Uterus (tissue), 4 donors: ENCODE measurements around the gene HECW1. TPM values are rescaled to one million over a fixed set of nuclear protein-coding genes. Genes with fewer than 3 reads are reported as not detected.

Experiments used
- DNase-seq, 2 donors: peaks; one replicate each; pipeline ENCODE4 v3.0.0-alpha.2; 2019 to 2020
- H3K27ac ChIP-seq, 2 donors: fragments of 200-600 bp; sonication (generic); 1 replicate in 1 of 2; 2 replicates in 1 of 2; pipeline ENCODE4 v1.5.1; 2016 to 2018
- H3K27me3 ChIP-seq, 2 donors: fragments of 200-600 bp; sonication (generic); one replicate each; pipeline ENCODE4 v1.5.1; 2018 to 2019; ENCODE audit warnings: control low read depth in 1 of 2
- H3K36me3 ChIP-seq, 2 donors: fragments of 200-600 bp; sonication (generic); one replicate each; pipeline ENCODE4 v1.5.1; 2019; ENCODE audit warnings: control low read depth in 1 of 2
- H3K4me1 ChIP-seq, 2 donors: fragments of 200-600 bp; sonication (generic); one replicate each; pipeline ENCODE4 v1.5.1; 2018 to 2019; ENCODE audit warnings: control low read depth in 1 of 2
- H3K4me3 ChIP-seq, 2 donors: fragments of 200-600 bp; sonication (generic); 1 replicate in 1 of 2; 2 replicates in 1 of 2; pipeline ENCODE4 v1.5.1; 2018 to 2019; ENCODE audit warnings: mild to moderate bottlenecking in 1 of 2
- H3K9me3 ChIP-seq, 2 donors: fragments of 200-600 bp; sonication (generic); one replicate each; pipeline ENCODE4 v1.5.1; 2019; ENCODE audit warnings: control low read depth in 1 of 2
- POLR2A ChIP-seq, 2 donors: fragments of 450-650 bp; IDR thresholded peaks; one replicate each; pipeline ENCODE4 v1.6.1; 2016; ENCODE audit warnings: antibody characterized with exemption in 2 of 2, mild to moderate bottlenecking in 1 of 2, moderate library complexity in 1 of 2
- intact Hi-C: fragments of 100-400 bp; cut with DNase I; formaldehyde crosslinking; loops from one replicate; pipeline ENCODE4 v1.15.1; 2023; ENCODE audit warnings: low total_unique reads
- total RNA-seq, 4 donors: library from RNA; depleted of rRNA in 3 of 4; stranded (reverse); fragments of >200 nt in 3 of 4; gene quantifications; one replicate each; pipeline versions ENCODE4 v1.1.0 to v1.2.4, GENCODE V29; 2014 to 2023
- TF ChIP-seq, protein P1 (sequence below), 4 experiments: fragments of 200-600 bp in 2 of 4; fragments of 450-650 bp in 2 of 4; sonication (generic) in 2 of 4; IDR thresholded peaks; one replicate each; pipeline ENCODE4 v1.5.1; 2016 to 2019; ENCODE audit warnings: antibody characterized with exemption in 4 of 4, mild to moderate bottlenecking in 2 of 4, moderate library complexity in 1 of 4
- donor health status: DM: yes; HTN: yes; CAD: no.

Gene HECW1
- total RNA-seq, 4 donors from 2014 or later = 0.28 TPM; not detected in 3

GRCh38 chr7:43351683-43352082 lies 239.2 kb downstream of the HECW1 start:
- Histone ChIP-seq H3K4me1 (no peaks in the 10 kb centered on the region), H3K27ac (no peak overlapping the region), H3K27me3 (no peaks in the 10 kb centered on the region), H3K36me3 (no peaks in the 10 kb centered on the region), H3K4me3 (no peak overlapping the region), H3K9me3 (no peaks in the 10 kb centered on the region)
- intact Hi-C loops = no loop called here
- TF ChIP-seq POLR2A (IDR thresholded peaks at IDR 0.05) = no peak
- TF ChIP-seq, protein P1, sequence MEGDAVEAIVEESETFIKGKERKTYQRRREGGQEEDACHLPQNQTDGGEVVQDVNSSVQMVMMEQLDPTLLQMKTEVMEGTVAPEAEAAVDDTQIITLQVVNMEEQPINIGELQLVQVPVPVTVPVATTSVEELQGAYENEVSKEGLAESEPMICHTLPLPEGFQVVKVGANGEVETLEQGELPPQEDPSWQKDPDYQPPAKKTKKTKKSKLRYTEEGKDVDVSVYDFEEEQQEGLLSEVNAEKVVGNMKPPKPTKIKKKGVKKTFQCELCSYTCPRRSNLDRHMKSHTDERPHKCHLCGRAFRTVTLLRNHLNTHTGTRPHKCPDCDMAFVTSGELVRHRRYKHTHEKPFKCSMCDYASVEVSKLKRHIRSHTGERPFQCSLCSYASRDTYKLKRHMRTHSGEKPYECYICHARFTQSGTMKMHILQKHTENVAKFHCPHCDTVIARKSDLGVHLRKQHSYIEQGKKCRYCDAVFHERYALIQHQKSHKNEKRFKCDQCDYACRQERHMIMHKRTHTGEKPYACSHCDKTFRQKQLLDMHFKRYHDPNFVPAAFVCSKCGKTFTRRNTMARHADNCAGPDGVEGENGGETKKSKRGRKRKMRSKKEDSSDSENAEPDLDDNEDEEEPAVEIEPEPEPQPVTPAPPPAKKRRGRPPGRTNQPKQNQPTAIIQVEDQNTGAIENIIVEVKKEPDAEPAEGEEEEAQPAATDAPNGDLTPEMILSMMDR (IDR thresholded peaks at IDR 0.05) = no peak
- DNase-seq = no peak

DNA sequence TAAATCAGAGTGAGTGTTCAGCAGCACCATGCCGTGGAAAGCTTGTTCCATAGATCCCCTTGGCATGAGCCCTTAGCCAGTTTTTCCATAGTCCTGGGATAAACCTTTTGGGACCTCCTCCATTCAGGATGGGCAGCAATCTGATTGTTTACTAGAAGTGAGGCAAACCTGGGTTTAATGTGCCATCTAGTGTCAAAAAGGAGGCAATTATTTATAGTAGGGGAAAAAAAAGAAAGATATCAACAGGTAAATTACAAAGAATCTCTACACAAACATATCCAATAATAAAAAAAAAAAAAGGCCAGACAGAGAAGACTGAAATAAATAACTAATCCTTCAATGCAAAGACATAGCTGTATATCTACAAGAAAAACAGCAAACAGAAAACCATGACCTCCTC lies 241.5 kb downstream of the HECW1 start:
- Histone ChIP-seq H3K36me3 (no peaks in the 10 kb centered on the region), H3K4me1 (no peaks in the 10 kb centered on the region), H3K27me3 (no peaks in the 10 kb centered on the region), H3K9me3 (no peaks in the 10 kb centered on the region), H3K4me3 (no peak overlapping the region), H3K27ac (no peak overlapping the region)
- DNase-seq = no peak
- intact Hi-C loops = no loop called here
- TF ChIP-seq, protein P1 (IDR thresholded peaks at IDR 0.05) = no peak
- TF ChIP-seq POLR2A (IDR thresholded peaks at IDR 0.05) = no peak

DNA sequence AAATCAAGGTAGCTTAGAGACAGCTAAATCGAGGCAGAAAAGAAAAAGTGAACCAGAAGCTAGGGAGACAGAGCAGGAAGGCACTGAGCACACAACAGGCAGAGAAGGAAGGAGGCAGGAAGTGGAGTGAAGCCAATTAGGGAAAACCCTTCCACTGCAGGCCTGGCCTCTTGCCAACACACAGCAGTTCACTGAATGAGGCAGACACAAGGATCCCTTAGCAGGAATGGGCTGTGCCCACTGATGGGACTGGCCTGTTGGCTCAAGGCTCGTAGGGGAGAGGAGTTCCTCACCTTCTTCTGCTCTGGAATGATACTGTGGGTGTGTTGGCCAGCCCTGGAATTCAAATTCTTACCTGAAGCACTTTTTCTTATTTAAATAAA lies 250.2 kb downstream of the HECW1 start:
- no peak overlapping the region for H3K4me3 ChIP-seq
- H3K4me1 ChIP-seq = no peaks in the 10 kb centered on the region
- no peak for DNase-seq
- no peaks in the 10 kb centered on the region for H3K27me3 ChIP-seq
- TF ChIP-seq POLR2A (IDR thresholded peaks at IDR 0.05) = no peak
- TF ChIP-seq, protein P1 (IDR thresholded peaks at IDR 0.05) = no peak
- H3K36me3 ChIP-seq = no peaks in the 10 kb centered on the region
- intact Hi-C loops = no loop called here
- no peak overlapping the region for H3K27ac ChIP-seq
- H3K9me3 ChIP-seq = no peaks in the 10 kb centered on the region

GRCh38 chr7:43363035-43363791 lies 250.8 kb downstream of the HECW1 start:
- no peaks in the 10 kb centered on the region for H3K36me3 ChIP-seq
- intact Hi-C loops = no loop called here
- no peaks in the 10 kb centered on the region for H3K9me3 ChIP-seq
- peak in 1 of 2 donors; percentile 14 for DNase-seq
- H3K4me3 ChIP-seq = no peak overlapping the region
- H3K27me3 ChIP-seq = no peaks in the 10 kb centered on the region
- TF ChIP-seq, protein P1 (IDR thresholded peaks at IDR 0.05) = no peak
- TF ChIP-seq POLR2A (IDR thresholded peaks at IDR 0.05) = no peak
- no peaks in the 10 kb centered on the region for H3K4me1 ChIP-seq
- no peak overlapping the region for H3K27ac ChIP-seq

DNA sequence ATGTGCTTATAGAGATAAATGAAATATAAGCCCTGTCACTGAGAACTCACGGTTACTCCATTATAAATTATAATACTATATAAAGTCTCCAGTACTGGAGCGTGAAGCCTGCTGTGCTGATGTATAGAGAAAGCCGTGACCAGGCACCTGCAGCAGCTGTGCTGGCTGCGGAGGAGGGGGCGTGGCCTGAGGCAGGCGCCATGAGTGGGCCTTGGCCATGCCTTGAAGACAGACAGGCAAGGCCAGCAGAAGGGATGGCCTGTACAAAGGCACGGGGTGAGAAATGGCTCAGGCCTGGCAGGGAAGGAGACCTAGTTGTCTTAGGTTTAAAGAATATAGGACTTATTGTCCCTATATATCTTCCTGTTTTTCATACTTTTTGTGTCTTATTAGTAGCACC lies 251.9 kb downstream of the HECW1 start:
- no peak for DNase-seq
- intact Hi-C loops = no loop called here
- no peaks in the 10 kb centered on the region for H3K27me3 ChIP-seq
- no peak overlapping the region for H3K4me3 ChIP-seq
- H3K9me3 ChIP-seq = no peaks in the 10 kb centered on the region
- TF ChIP-seq POLR2A (IDR thresholded peaks at IDR 0.05) = no peak
- TF ChIP-seq, protein P1 (IDR thresholded peaks at IDR 0.05) = no peak
- no peaks in the 10 kb centered on the region for H3K36me3 ChIP-seq
- no peak overlapping the region for H3K27ac ChIP-seq
- no peaks in the 10 kb centered on the region for H3K4me1 ChIP-seq
